ENCODE data around the gene SENP6.
"Not testable (repeated sequence)": the region's sequence is repeated elsewhere in the genome, so short reads cannot be mapped to it uniquely, and the experiment has no call there.

The SENP6 gene

DNA sequence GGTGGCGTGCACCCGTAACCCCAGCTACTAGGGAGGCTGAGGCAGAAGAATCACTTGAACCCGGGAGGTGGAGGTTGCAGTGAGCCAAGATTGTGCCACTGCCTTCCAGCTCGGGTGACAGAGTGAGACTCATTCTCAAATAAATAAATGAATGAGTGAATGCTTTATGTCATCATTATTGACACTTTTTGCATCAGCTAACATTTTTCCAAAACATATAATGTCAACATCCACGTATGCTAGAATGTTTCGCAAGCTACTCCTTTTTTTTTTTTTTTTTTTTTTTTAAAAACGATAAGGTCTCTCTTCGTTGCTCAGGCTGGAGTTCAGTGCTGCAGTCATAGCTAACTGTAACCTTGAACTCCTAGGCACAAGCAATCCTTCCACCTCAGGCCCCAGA is 72.2 kb downstream of the SENP6 start:
- no peak for DNase-seq

DNA sequence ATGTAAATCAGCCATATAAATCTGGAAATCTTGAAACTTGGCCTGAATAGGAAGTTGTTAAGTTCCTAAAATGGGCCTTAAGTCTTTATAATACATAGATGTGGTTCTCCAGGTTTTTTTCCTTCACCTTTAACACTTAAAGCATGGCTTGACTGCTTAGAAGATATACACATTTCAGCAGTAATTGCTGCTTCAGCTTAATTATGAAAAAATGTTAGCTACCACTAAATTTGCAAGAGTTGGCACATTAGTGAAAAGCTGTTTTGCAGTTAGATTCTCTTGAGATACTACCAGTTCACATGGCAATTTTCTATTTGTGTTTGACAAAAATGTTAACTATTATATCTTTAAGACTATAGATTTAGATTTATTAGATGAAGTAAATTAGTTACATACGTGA is 74.7 kb downstream of the SENP6 start:
- DNase-seq = no peak

DNA sequence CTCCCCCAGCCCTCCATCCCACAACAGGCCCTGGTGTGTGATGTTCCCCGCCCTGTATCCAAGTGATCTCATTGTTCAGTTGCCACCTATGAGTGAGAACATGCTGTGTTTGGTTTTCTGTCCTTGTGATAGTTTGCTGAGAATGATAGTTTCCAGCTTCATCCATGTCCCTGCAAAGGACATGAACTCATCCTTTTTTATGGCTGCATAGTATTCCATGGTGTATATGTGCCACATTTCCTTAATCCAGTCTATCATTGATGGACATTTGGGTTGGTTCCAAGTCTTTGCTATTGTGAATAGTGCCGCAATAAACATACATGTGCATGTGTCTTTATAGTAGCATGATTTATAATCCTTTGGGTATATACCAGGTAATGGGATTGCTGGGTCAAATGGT is 80.9 kb downstream of the SENP6 start:
- DNase-seq = not testable (repeated sequence)

DNA sequence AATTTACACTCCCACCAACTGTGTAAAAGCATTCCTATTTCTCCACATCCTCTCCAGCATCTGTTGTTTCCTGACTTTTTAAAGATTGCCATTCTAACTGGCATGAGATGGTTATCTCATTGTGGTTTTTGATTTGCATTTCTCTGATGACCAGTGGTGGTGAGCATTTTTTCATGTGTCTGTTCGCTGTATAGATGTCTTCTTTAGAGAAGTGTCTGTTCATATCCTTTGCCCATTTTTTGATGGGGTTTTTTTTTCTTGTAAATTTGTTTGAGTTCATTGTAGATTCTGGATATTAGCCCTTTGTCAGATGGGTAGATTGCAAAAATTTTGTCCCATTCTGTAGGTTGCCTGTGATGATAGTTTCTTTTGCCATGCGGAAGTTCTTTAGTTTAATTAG is 81.3 kb downstream of the SENP6 start:
- DNase-seq = not testable (repeated sequence)

DNA sequence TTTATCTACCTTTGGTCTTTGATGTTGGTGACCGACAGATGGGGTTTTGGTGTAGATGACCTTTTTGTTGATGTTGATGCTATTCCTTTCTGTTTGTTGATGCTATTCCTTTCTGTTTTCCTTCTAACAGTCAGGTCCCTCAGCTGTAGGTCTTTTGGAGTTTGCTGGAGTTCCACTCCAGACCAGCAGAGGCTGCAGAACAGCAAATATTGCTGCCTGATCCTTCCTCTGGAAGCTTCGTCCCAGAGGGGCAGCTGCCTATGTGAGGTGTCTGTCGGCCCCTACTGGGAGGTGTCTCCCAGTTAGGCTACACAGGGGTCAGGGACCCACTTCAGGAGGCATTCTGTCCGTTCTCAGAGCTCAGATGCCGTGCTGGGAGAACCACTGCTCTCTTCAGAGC is 85.9 kb downstream of the SENP6 start:
- DNase-seq = not testable (repeated sequence)

DNA sequence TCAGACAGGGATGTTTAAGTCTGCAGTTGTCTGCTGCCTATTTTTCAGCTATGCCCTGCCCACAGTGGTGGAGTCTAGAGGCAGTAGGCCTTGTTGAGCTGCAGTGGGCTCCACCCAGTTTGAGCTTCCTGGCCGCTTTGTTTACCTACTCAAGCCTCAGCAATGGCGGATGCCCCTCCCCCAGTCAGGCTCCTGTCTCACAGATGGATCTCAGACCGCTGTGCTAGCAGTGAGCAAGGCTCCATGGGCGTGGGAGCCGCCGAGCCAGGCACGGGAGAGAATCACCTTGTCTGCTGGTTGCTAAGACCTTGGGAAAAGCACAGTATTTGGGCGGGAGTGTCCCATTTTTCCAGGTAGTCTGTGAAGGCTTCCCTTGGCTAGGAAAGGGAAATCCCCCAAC is 86.3 kb downstream of the SENP6 start:
- DNase-seq = not testable (repeated sequence)

DNA sequence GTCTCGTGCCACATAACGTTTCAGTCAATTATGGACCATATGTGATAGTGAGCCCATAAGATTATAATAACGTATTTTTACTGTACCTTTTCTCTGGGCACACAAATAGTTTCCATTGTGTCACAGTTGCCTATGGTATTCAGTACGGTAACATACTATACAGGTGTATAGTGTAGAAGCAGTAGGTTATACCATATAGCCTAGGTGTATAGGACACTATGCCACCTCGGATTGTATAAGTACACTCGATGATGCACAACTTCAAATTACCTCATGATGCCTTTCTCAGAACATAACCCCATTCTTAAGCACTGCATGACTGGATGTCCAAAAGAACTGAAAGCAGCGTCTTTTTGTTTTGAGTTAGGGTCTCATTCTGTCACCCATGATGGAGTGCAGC is 87.9 kb downstream of the SENP6 start:
- no peak for DNase-seq

- no peak for DNase-seq
Observed at GRCh38 chr6:75691012-75691411, 89.3 kb downstream of the SENP6 start.

DNA sequence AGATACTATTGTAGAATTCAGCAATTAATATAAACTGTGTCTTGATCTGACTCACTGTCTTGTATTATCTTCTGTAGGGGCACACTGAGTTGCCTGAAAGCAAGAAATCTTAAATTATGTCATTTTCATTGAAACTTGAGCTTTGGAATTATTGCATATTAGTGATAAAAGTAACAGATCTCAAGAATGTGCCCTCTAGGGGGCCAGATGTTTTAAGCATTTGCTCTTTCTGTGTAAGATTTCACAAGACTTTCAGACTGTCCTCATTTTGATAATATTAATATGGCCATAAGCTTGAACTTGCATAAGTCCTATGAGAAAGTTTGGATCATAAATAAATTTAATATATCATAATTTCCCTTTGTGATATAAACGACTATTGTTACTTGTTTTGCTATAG is 91.9 kb downstream of the SENP6 start:
- DNase-seq = peak; percentile 5 to 20 (median 5)

- DNase-seq = no peak
Observed at GRCh38 chr6:75694406-75694805, 92.7 kb downstream of the SENP6 start.

DNA sequence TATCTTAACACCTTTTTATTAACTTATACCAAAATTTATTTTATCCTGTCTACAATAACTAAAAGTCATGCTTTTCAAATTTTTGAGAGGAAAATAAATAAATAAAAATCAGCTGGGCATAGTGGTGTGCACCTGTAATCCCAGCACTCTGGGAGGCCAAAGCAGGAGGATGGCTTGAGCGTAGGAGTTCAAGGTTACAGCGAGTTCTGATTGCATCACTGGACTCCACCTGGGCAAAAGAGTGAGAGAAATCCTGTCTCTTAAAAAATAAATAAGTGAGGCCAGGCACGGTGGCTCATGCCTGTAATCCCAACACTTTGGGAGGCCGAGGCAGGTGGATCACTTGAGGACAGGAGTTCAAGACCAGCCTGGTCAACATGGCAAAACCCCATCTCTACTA is 106.7 kb downstream of the SENP6 start:
- not testable (repeated sequence) for DNase-seq

DNA sequence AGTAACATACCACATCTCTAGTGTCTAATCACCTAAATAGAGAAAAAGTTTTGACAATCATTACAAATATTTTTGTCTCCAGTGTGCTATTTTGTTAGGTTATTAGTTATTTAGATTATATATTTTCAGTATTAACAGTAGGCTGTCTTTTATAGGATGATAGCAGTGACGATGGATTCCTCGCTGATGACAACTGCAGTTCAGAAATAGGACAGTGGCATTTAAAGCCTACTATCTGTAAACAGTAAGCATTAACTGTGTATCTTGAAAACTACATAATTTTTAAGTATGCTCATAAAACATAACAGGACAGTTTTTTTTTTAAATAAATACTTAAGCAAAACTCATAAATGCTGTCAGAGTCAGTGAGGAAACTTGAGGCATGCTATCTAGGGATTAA is 109.5 kb downstream of the SENP6 start:
- DNase-seq = no peak

GRCh38 chr6:75719133-75719532 is 117.5 kb downstream of the SENP6 start:
- DNase-seq = no peak

GRCh38 chr6:75723382-75723781 is 121.7 kb downstream of the SENP6 start:
- DNase-seq = no peak

DNA sequence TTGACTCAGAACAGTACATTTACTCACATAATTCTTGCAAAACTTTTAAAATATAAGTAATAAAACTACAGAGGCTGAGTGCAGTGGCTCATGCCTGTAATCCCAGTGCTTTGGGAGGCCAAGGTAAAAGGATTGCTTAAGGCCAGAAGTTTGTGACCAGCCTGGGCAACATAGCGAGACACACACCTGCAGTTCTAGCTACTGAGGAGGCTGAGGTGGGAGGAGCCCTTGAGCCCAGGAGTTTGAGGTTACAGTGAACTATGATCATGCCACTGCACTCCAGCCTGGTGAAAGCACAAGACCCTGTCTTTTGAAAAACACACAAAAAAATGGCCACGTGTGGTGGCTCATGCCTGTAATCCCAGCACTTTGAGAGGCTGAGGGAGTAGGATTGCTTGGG is 125.5 kb downstream of the SENP6 start:
- no peak for DNase-seq

DNA sequence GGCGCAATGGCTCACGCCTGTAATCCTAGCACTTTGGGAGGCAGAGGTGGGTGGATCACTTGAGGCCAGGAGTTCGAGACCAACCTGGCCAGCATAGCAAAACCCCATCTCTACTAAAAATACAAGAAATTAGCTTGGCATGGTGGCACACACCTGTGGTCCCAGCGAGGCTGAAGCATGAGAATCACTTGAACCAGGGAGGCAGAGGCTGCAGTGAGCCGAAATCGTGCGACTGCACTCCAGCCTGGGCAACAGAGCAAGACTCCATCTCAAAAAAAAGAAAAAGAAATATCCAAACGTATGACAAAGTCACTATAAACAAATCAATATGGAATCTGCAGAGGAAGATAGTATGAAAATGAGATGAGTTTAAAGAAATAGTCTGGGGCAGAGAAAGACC is 129.3 kb downstream of the SENP6 start:
- not testable (repeated sequence) for DNase-seq

DNA sequence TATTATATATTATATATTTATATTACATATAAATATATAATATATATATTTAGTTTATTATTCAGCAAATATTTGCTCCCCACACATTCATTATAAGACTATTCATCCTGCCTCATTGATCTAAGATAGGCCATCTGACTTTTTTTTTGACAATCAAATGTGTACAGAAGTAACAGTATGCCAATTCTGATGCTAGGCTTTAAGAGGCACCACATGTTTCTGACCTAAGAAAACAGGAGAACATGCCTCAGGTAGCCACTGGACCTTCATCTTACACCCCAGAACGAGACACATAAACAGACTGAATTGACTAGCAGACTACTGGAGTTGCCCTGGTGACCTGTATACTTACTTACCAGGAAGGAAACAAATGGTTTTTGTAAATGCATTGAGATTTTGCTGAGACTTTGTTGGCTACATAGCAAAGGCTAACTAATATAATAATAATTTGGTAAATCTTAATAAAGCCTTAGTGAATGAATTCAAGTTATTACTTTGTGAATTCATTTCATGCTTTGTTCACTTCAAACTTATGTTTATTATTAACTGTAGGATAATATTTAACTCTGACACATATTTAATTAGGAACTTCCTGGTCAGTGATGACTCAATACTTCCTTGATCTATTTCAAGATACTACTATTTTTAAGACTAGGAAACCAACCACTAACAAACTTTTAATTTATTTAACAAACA is 134.0 kb downstream of the SENP6 start:
- DNase-seq = peak in 2 of 3 donors; percentile 33 to 53

- no peak for DNase-seq
Observed at GRCh38 chr6:75743971-75744370, 142.3 kb downstream of the SENP6 start.

- no peak for DNase-seq
Observed at GRCh38 chr6:75745404-75745803, 143.7 kb downstream of the SENP6 start.

DNA sequence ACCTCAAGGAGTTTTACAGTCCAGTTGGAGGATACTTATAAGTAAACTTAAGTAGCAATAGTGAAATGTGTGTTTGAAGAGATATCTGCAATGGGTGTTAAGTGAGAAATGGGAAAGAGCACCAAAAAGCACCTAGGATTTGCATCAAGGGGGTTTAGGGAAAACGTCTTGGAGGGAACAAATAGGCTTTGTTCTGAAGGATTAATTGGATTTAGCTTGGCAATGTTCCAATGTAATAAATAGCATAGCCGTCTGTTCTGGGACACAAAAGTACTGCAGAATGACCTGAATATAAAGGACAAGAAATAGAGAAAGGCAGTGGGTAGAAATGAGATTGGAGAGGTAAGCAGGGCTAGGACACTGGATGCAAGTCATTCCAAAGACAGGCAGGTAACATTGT is 144.5 kb downstream of the SENP6 start:
- no peak for DNase-seq

- DNase-seq = peak; percentile 36 to 65 (median 61)
Observed at GRCh38 chr6:75747152-75747992, 145.7 kb downstream of the SENP6 start.

GRCh38 chr6:75748003-75748742 is 146.5 kb downstream of the SENP6 start:
- DNase-seq = peak in 2 of 3 donors; percentile 40 to 42

- peak; percentile 52 to 86 (median 70) for DNase-seq
Observed at GRCh38 chr6:75748743-75749538, 147.3 kb downstream of the SENP6 start, which contains the start of gene MYO6. TSS of gene MYO6 (plus strand) at chr6:75749239. CDS start at chr6:75817548, 68,309 bp downstream.

All from suppressor macrophage treated with lipopolysaccharide for 1 hour (primary cell).